HepG2 (cell line): ENCODE measurements around the gene ERCC2. TPM values are rescaled to one million over a fixed set of nuclear protein-coding genes. Genes with fewer than 3 reads are reported as not detected.

Experiments
- CCDC6 ChIP-seq: sonication (generic); formaldehyde crosslinking; IDR thresholded peaks from 2 replicates; pipeline ENCODE4 v1.8.1; 2022; ENCODE audit warnings: mild to moderate bottlenecking, missing genetic modification reagents, moderate library complexity
- KDM5A ChIP-seq: fragments of 200-600 bp; sonication (generic); IDR thresholded peaks from 2 replicates; pipeline ENCODE4 v1.7.0; 2018; ENCODE audit warnings: antibody characterized with exemption, mild to moderate bottlenecking, low read length, borderline replicate concordance
- MBD4 ChIP-seq: IDR thresholded peaks from 2 replicates; pipeline ENCODE4 v1.6.1; 2012; ENCODE audit warnings: low read length, inconsistent platforms, borderline replicate concordance
- MZF1 ChIP-seq: sonication (generic); formaldehyde crosslinking; IDR thresholded peaks from 2 replicates; pipeline ENCODE4 v1.8.1; 2023; ENCODE audit warnings: mild to moderate bottlenecking, missing genetic modification reagents, borderline replicate concordance
- NFIB ChIP-seq: sonication (generic); formaldehyde crosslinking; IDR thresholded peaks from 2 replicates; pipeline ENCODE4 v1.9.0; 2021; ENCODE audit warnings: missing genetic modification reagents, mild to moderate bottlenecking, borderline replicate concordance
- ONECUT2 ChIP-seq: sonication (generic); formaldehyde crosslinking; IDR thresholded peaks from 2 replicates; pipeline ENCODE4 v1.4.0; 2020; ENCODE audit warnings: missing genetic modification reagents
- POLR2A ChIP-seq, 2 experiments: IDR thresholded peaks; 2 replicates each; pipeline ENCODE4 v1.6.1; 2011; ENCODE audit warnings: low read depth in 2 of 2, low read length in 2 of 2, mild to moderate bottlenecking in 1 of 2, moderate library complexity in 1 of 2; ENCODE audit not compliant: insufficient read depth in 1 of 2
- SOX13 ChIP-seq, 3 experiments: fragments of 450-650 bp in 1 of 3; sonication (generic) in 1 of 3; formaldehyde crosslinking in 1 of 3; IDR thresholded peaks in 2 of 3; conservative IDR thresholded peaks in 1 of 3; 2 replicates each; pipeline versions ENCODE4 v1.5.0 to v1.6.1; 2016 to 2020; ENCODE audit warnings: antibody characterized with exemption in 1 of 3, mild to moderate bottlenecking in 1 of 3, missing compliant biosample characterization in 1 of 3, missing genetic modification reagents in 1 of 3, moderate library complexity in 1 of 3
- TBX3 ChIP-seq: fragments of 450-650 bp; IDR thresholded peaks from 2 replicates; pipeline ENCODE4 v1.6.1; 2017; ENCODE audit warnings: antibody characterized with exemption, mild to moderate bottlenecking, inconsistent platforms, borderline replicate concordance
- XRCC5 ChIP-seq: fragments of 200-400 bp; formaldehyde crosslinking; optimal IDR thresholded peaks from 2 replicates; pipeline ENCODE3; 2017; ENCODE audit warnings: mild to moderate bottlenecking, low read length
- ZFP62 ChIP-seq: sonication (generic); formaldehyde crosslinking; IDR thresholded peaks from 2 replicates; pipeline ENCODE4 v1.4.0; 2020; ENCODE audit warnings: missing genetic modification reagents
- ZNF24 ChIP-seq: fragments of 450-650 bp; IDR thresholded peaks from 2 replicates; pipeline ENCODE4 v1.6.1; 2017; ENCODE audit warnings: antibody characterized with exemption, mild to moderate bottlenecking
- ZNF432 ChIP-seq: sonication (generic); formaldehyde crosslinking; IDR thresholded peaks from 2 replicates; pipeline ENCODE4 v1.5.0; 2020; ENCODE audit warnings: missing genetic modification reagents, mild to moderate bottlenecking, borderline replicate concordance
- ZNF567 ChIP-seq: sonication (generic); formaldehyde crosslinking; IDR thresholded peaks from 2 replicates; pipeline ENCODE4 v1.8.1; 2023; ENCODE audit warnings: mild to moderate bottlenecking, missing genetic modification reagents, borderline replicate concordance
- ZSCAN9 ChIP-seq: IDR thresholded peaks from 2 replicates; pipeline ENCODE4 v1.6.1; 2016; ENCODE audit warnings: borderline replicate concordance
- polyA plus RNA-seq, 8 experiments: library from polyadenylated mRNA; depleted of rRNA in 3 of 8; stranded (reverse) in 7 of 8; unstranded in 1 of 8; fragments of >200 nt; fragmentation: Illumina TruSeq in 4 of 8; extraction: Trizol in 4 of 8; gene quantifications; 2 replicates each; pipeline versions ENCODE4 v1.2.1 to v1.2.3, GENCODE V29; 2011 to 2016; ENCODE audit warnings: low read depth in 4 of 8, missing spikeins in 1 of 8, mixed read lengths in 1 of 8; ENCODE audit not compliant: insufficient read depth in 1 of 8
- total RNA-seq, 5 experiments: library from RNA; depleted of rRNA; stranded (reverse); fragments of >200 nt; fragmentation: Illumina TruSeq; extraction: Trizol; gene quantifications; 2 replicates each; pipeline ENCODE4 v1.2.3, GENCODE V29; 2016; ENCODE audit warnings: low read depth in 1 of 5
- TF ChIP-seq, protein P1 (sequence below): sonication (generic); formaldehyde crosslinking; IDR thresholded peaks from 2 replicates; pipeline ENCODE4 v1.4.0; 2020; ENCODE audit warnings: missing genetic modification reagents, borderline replicate concordance
- TF ChIP-seq, protein P2 (sequence below): sonication (generic); formaldehyde crosslinking; IDR thresholded peaks from 2 replicates; pipeline ENCODE4 v1.4.0; 2020; ENCODE audit warnings: missing genetic modification reagents, low read depth, mild to moderate bottlenecking, borderline replicate concordance
- TF ChIP-seq, protein P3 (sequence below): sonication (generic); formaldehyde crosslinking; IDR thresholded peaks from 2 replicates; pipeline ENCODE4 v1.4.0; 2020; ENCODE audit warnings: missing genetic modification reagents, mild to moderate bottlenecking, borderline replicate concordance
- TF ChIP-seq, protein P4 (sequence below): sonication (generic); formaldehyde crosslinking; IDR thresholded peaks from 2 replicates; pipeline ENCODE4 v1.5.1; 2020; ENCODE audit warnings: missing genetic modification reagents, mild to moderate bottlenecking, borderline replicate concordance
- TF ChIP-seq, protein P5 (sequence below): IDR thresholded peaks from 2 replicates; pipeline ENCODE4 v1.6.1; 2012; ENCODE audit warnings: inconsistent platforms

Gene ERCC2
- total and polyA plus RNA-seq, 2 of the 13 experiments (the other 11 are each of a cell fraction or from before 2014, with no cell fraction given) = 25.4 to 49.2 TPM

DNA sequence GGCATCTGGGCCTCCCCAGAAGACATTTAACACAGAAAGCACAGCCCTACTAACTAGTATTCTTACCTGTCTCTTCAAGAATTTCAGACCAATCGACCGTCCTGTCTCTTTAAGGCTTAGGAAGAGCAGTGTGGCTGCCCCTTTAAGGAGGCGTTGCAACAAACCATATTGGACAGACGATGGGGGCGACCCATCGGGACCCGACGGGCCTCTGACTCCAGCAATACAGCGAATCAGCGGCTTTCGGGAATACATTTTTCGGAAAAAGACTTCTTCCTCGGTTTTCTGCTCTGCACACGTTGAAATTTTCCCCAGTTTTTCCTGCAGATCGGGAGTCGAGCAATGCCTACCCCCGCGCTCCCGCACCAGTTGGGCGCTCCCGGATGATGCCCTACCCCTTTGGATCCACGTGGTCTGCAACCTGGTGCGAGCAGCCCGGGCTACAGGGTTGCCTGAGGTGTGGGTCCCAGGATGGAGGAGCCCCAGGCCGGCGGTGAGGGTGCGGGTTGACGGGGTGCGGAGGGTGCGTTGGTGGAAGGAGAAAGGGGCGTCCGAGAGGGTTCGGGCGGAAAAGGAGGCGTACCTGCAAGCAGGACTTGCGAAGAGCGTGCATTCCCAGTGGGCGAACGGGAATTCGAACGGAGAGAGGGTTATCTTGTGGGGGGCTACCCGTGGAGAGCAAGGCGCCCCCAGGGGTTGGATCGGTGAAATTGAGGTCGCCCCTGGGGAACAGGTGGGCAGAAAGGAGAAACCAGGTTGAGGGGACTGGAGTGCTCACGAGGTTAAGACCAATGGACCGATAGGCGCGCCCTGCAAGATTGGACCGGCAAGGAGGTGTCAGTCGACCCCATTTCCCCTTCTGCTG is 36.1 kb upstream of the ERCC2 start, which contains the start of gene POLR1G (continued):
- TF ChIP-seq, protein P1, sequence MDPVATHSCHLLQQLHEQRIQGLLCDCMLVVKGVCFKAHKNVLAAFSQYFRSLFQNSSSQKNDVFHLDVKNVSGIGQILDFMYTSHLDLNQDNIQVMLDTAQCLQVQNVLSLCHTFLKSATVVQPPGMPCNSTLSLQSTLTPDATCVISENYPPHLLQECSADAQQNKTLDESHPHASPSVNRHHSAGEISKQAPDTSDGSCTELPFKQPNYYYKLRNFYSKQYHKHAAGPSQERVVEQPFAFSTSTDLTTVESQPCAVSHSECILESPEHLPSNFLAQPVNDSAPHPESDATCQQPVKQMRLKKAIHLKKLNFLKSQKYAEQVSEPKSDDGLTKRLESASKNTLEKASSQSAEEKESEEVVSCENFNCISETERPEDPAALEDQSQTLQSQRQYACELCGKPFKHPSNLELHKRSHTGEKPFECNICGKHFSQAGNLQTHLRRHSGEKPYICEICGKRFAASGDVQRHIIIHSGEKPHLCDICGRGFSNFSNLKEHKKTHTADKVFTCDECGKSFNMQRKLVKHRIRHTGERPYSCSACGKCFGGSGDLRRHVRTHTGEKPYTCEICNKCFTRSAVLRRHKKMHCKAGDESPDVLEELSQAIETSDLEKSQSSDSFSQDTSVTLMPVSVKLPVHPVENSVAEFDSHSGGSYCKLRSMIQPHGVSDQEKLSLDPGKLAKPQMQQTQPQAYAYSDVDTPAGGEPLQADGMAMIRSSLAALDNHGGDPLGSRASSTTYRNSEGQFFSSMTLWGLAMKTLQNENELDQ = no peak
- 0 out of 2 replicates have a peak, but pooled peaks have one; percentile 12 for TF ChIP-seq ZSCAN9 (CRISPR knock-in tag)
- TF ChIP-seq, protein P2, sequence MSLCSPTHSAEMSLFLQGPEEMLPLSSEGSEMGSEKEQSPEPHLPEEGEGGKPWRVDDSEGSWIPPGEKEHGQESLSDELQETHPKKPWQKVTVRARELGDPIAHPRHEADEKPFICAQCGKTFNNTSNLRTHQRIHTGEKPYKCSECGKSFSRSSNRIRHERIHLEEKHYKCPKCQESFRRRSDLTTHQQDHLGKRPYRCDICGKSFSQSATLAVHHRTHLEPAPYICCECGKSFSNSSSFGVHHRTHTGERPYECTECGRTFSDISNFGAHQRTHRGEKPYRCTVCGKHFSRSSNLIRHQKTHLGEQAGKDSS (CRISPR knock-in tag) = no peak; the same call in 1 of the 2 replicates
- TF ChIP-seq MZF1 (CRISPR knock-in tag) = no peak
- TF ChIP-seq CCDC6 (CRISPR knock-in tag) = no peak
- no peak for TF ChIP-seq ZFP62 (CRISPR knock-in tag)
- TF ChIP-seq, protein P3, sequence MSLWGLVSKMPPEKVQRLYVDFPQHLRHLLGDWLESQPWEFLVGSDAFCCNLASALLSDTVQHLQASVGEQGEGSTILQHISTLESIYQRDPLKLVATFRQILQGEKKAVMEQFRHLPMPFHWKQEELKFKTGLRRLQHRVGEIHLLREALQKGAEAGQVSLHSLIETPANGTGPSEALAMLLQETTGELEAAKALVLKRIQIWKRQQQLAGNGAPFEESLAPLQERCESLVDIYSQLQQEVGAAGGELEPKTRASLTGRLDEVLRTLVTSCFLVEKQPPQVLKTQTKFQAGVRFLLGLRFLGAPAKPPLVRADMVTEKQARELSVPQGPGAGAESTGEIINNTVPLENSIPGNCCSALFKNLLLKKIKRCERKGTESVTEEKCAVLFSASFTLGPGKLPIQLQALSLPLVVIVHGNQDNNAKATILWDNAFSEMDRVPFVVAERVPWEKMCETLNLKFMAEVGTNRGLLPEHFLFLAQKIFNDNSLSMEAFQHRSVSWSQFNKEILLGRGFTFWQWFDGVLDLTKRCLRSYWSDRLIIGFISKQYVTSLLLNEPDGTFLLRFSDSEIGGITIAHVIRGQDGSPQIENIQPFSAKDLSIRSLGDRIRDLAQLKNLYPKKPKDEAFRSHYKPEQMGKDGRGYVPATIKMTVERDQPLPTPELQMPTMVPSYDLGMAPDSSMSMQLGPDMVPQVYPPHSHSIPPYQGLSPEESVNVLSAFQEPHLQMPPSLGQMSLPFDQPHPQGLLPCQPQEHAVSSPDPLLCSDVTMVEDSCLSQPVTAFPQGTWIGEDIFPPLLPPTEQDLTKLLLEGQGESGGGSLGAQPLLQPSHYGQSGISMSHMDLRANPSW (CRISPR knock-in tag) = no peak
- TF ChIP-seq POLR2A (IDR thresholded peaks at IDR 0.05; ENCODE audit: insufficient read depth in 1 of 2, low read depth in 2 of 2, low read length in 2 of 2) = peak; percentile 76 to 89
- TF ChIP-seq ONECUT2 = no peak
- TF ChIP-seq, protein P4, sequence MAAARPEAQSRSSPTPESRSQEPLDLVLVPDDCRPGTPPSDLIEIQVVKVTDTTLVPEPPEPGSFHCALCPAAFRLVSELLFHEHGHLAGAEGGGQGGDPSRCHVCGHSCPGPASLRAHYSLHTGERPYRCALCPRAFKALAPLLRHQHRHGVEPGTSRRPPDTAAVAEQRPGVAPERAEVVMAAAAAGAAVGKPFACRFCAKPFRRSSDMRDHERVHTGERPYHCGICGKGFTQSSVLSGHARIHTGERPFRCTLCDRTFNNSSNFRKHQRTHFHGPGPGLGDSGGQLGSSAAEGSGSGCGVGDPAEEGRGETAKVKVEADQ (CRISPR knock-in tag) = no peak
- no peak for TF ChIP-seq NFIB (CRISPR knock-in tag)
- no peak for TF ChIP-seq ZNF567 (CRISPR knock-in tag)
- TF ChIP-seq KDM5A = peak; percentile 54; the same call in 1 of the 2 replicates
- TF ChIP-seq, protein P5, sequence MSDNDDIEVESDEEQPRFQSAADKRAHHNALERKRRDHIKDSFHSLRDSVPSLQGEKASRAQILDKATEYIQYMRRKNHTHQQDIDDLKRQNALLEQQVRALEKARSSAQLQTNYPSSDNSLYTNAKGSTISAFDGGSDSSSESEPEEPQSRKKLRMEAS = peak; percentile 98
- TF ChIP-seq ZNF432 (CRISPR knock-in tag) = no peak
- TF ChIP-seq MBD4 = no peak
- TF ChIP-seq SOX13 (IDR thresholded peaks at IDR 0.05) = no peak
- TF ChIP-seq SOX13 (CRISPR knock-in tag; conservative IDR thresholded peaks at IDR 0.05 in 1 of 2, IDR thresholded peaks at IDR 0.05 in 1 of 2) = no peak
- no peak for TF ChIP-seq ZNF24
- no peak for TF ChIP-seq XRCC5
- peak; percentile 56; the same call in 1 of the 2 replicates for TF ChIP-seq TBX3
